Right atrium auricular region (tissue), 2 donors: ENCODE measurements around the gene ROS1. TPM values are rescaled to one million over a fixed set of nuclear protein-coding genes. Genes with fewer than 3 reads are reported as not detected.
A peak's percentile ranks its signal among the peaks of the same experiment; 100 is the strongest.
"Not testable (repeated sequence)": the region's sequence is repeated elsewhere in the genome, so short reads cannot be mapped to it uniquely, and the experiment has no call there.

Experiments used
- DNase-seq: peaks from one replicate; pipeline ENCODE4 v3.0.0-alpha.2; 2019; ENCODE audit warnings: low spot score
- H3K27ac ChIP-seq, 2 donors: fragments of 200-600 bp; sonication (generic); 1 replicate in 1 of 2; 2 replicates in 1 of 2; pipeline ENCODE4 v1.5.1; 2016 to 2019
- H3K27me3 ChIP-seq, 2 donors: fragments of 200-600 bp; sonication (generic); one replicate each; pipeline versions ENCODE4 v1.5.1 to v1.6.0; 2017 to 2019
- H3K36me3 ChIP-seq: fragments of 200-600 bp; sonication (generic); one replicate; pipeline ENCODE4 v1.5.1; 2016
- H3K4me1 ChIP-seq, 2 donors: fragments of 200-600 bp; sonication (generic); one replicate each; pipeline versions ENCODE4 v1.5.1 to v1.6.0; 2017 to 2019
- H3K4me3 ChIP-seq, 2 donors: fragments of 200-600 bp; sonication (generic); 1 replicate in 1 of 2; 2 replicates in 1 of 2; pipeline ENCODE4 v1.5.1; 2017 to 2019; ENCODE audit warnings: mild to moderate bottlenecking in 1 of 2, moderate library complexity in 1 of 2
- H3K9me3 ChIP-seq, 2 donors: fragments of 200-600 bp; sonication (generic); one replicate each; pipeline ENCODE4 v1.5.1; 2019
- CTCF ChIP-seq, 2 donors: fragments of 200-600 bp; sonication (generic); IDR thresholded peaks; one replicate each; pipeline ENCODE4 v1.5.1; 2019; ENCODE audit warnings: antibody characterized with exemption in 2 of 2
- total RNA-seq, 2 donors: library from RNA; depleted of rRNA; stranded (reverse); fragments of >200 nt; gene quantifications; one replicate each; pipeline ENCODE4 v1.1.0, GENCODE V29; 2016

The ROS1 gene
- total RNA-seq, 2 donors from 2014 or later = not detected

- no peak for TF ChIP-seq CTCF (IDR thresholded peaks at IDR 0.05)
- Histone ChIP-seq H3K27me3 (peaks cover 44 to 68% of the 10 kb centered on the region in 2 donors), H3K9me3 (peaks cover 0 to 5% of the 10 kb centered on the region in 2 donors), H3K4me3 (peak overlapping the region; percentile 2 to 42), H3K4me1 (peaks cover 0 to 21% of the 10 kb centered on the region in 2 donors), H3K36me3 (no peaks in the 10 kb centered on the region), H3K27ac (no peak overlapping the region)
- DNase-seq = no peak
These were observed 160.9 kb downstream of the ROS1 start for GRCh38 chr6:117264692-117265409.

GRCh38 chr6:117264369-117264691 is 161.4 kb downstream of the ROS1 start:
- Histone ChIP-seq H3K9me3 (peaks cover 0 to 5% of the 10 kb centered on the region in 2 donors), H3K27ac (no peak overlapping the region), H3K4me1 (peaks cover 0 to 20% of the 10 kb centered on the region in 2 donors), H3K4me3 (peak overlapping the region; percentile 2 to 42), H3K27me3 (peaks cover 40 to 64% of the 10 kb centered on the region in 2 donors), H3K36me3 (no peaks in the 10 kb centered on the region)
- DNase-seq = no peak
- TF ChIP-seq CTCF (IDR thresholded peaks at IDR 0.05) = no peak

- Histone ChIP-seq H3K4me1 (peaks cover 0 to 20% of the 10 kb centered on the region in 2 donors), H3K4me3 (no peak overlapping the region), H3K9me3 (peaks cover 0 to 5% of the 10 kb centered on the region in 2 donors), H3K27ac (no peak overlapping the region), H3K27me3 (peaks cover 34 to 55% of the 10 kb centered on the region in 2 donors), H3K36me3 (no peaks in the 10 kb centered on the region)
- no peak for DNase-seq
- no peak for TF ChIP-seq CTCF (IDR thresholded peaks at IDR 0.05)
These were observed 162.3 kb downstream of the ROS1 start for GRCh38 chr6:117263353-117263927.

GRCh38 chr6:117262799-117263198 is 162.9 kb downstream of the ROS1 start:
- Histone ChIP-seq H3K4me3 (no peak overlapping the region), H3K27ac (no peak overlapping the region), H3K9me3 (peaks cover 0 to 5% of the 10 kb centered on the region in 2 donors), H3K36me3 (no peaks in the 10 kb centered on the region), H3K4me1 (peaks cover 0 to 20% of the 10 kb centered on the region in 2 donors), H3K27me3 (peaks cover 27 to 48% of the 10 kb centered on the region in 2 donors)
- TF ChIP-seq CTCF (IDR thresholded peaks at IDR 0.05) = no peak
- DNase-seq = no peak

GRCh38 chr6:117253785-117254184 is 172.0 kb downstream of the ROS1 start:
- no peaks in the 10 kb centered on the region for H3K9me3 ChIP-seq
- DNase-seq = no peak
- H3K36me3 ChIP-seq = no peaks in the 10 kb centered on the region
- H3K4me3 ChIP-seq = no peak overlapping the region
- TF ChIP-seq CTCF (IDR thresholded peaks at IDR 0.05) = no peak
- H3K27ac ChIP-seq = no peak overlapping the region
- H3K27me3 ChIP-seq = no peaks in the 10 kb centered on the region
- H3K4me1 ChIP-seq = no peaks in the 10 kb centered on the region

GRCh38 chr6:117244979-117245378 is 180.8 kb downstream of the ROS1 start:
- not testable (repeated sequence) for H3K4me1 ChIP-seq, H3K36me3 ChIP-seq, H3K4me3 ChIP-seq, H3K27me3 ChIP-seq, H3K9me3 ChIP-seq, H3K27ac ChIP-seq, DNase-seq

- not testable (repeated sequence) for H3K27ac ChIP-seq, H3K36me3 ChIP-seq, H3K27me3 ChIP-seq, H3K4me3 ChIP-seq, DNase-seq, H3K4me1 ChIP-seq, H3K9me3 ChIP-seq
These were observed 181.2 kb downstream of the ROS1 start for GRCh38 chr6:117244571-117244970.
